Peyer's patch (tissue), 4 donors: ENCODE results near the gene FAM174C. TPM values are rescaled to one million over a fixed set of nuclear protein-coding genes. Genes with fewer than 3 reads are reported as not detected.

Source experiments
- DNase-seq, 3 donors: peaks; one replicate each; pipeline ENCODE4 v3.0.0-alpha.2; 2017 to 2019
- H3K27ac ChIP-seq, 4 donors: fragments of 200-600 bp; sonication (generic); one replicate each; pipeline ENCODE4 v1.5.1; 2016 to 2019
- H3K27me3 ChIP-seq, 2 donors: fragments of 200-600 bp; sonication (generic); one replicate each; pipeline ENCODE4 v1.5.1; 2019
- H3K36me3 ChIP-seq, 3 donors: fragments of 200-600 bp; sonication (generic); one replicate each; pipeline ENCODE4 v1.5.1; 2016 to 2019
- H3K4me1 ChIP-seq, 4 donors: fragments of 200-600 bp; sonication (generic); one replicate each; pipeline ENCODE4 v1.5.1; 2016 to 2019
- H3K4me3 ChIP-seq, 4 donors: fragments of 200-600 bp; sonication (generic); 1 replicate in 3 of 4; 2 replicates in 1 of 4; pipeline ENCODE4 v1.5.1; 2016 to 2019; ENCODE audit warnings: mild to moderate bottlenecking in 1 of 4
- H3K9me3 ChIP-seq, 4 donors: fragments of 200-600 bp; sonication (generic); one replicate each; pipeline ENCODE4 v1.5.1; 2016 to 2019; ENCODE audit warnings: mild to moderate bottlenecking in 1 of 4
- POLR2A ChIP-seq, 2 donors: fragments of 450-650 bp; IDR thresholded peaks; one replicate each; pipeline ENCODE4 v1.5.1; 2017; ENCODE audit warnings: antibody characterized with exemption in 2 of 2, mild to moderate bottlenecking in 2 of 2, moderate library complexity in 2 of 2
- total RNA-seq, 4 donors: library from RNA; depleted of rRNA; stranded (reverse); fragments of >200 nt; gene quantifications; one replicate each; pipeline ENCODE4 v1.1.0, GENCODE V29; 2016
- TF ChIP-seq, protein P1 (sequence below), 6 experiments: fragments of 450-650 bp in 4 of 6; fragments of 200-600 bp in 2 of 6; sonication (generic) in 1 of 6; IDR thresholded peaks; one replicate each; pipeline ENCODE4 v1.5.1; 2017 to 2019; ENCODE audit warnings: antibody characterized with exemption in 6 of 6, mild to moderate bottlenecking in 3 of 6, moderate library complexity in 1 of 6

FAM174C gene
- total RNA-seq, 4 donors from 2014 or later, result 39.6 to 87.7 (median 80.0) TPM

DNA sequence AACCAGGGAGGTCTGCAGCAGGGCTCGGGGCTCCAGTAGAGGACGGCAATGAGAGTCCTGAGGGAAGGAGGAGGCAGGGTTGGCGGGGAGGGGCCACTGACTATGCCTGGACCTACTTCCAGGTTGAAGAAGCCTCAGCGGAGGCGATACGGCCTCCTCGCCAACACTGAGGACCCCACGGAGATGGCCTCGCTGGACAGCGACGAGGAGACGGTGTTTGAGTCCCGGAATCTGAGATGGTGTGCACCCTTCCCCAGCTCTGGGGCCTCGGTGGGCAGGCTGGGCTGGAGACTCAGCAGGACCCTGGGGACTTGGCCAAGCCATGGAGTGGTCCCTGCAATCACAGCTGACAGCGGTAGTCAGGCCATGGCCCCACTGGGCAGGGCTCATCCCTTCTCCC is 1.7 kb downstream of the FAM174C start:
- H3K27ac ChIP-seq, result peak overlapping the region; percentile 95 to 100 (median 98)
- H3K36me3 ChIP-seq, result peaks cover 0 to 41% (median 0%) of the 10 kb centered on the region in 3 donors
- no peak overlapping the region for H3K4me3 ChIP-seq
- H3K9me3 ChIP-seq, result no peaks in the 10 kb centered on the region
- TF ChIP-seq POLR2A (IDR thresholded peaks at IDR 0.05), result no peak
- TF ChIP-seq, protein P1, sequence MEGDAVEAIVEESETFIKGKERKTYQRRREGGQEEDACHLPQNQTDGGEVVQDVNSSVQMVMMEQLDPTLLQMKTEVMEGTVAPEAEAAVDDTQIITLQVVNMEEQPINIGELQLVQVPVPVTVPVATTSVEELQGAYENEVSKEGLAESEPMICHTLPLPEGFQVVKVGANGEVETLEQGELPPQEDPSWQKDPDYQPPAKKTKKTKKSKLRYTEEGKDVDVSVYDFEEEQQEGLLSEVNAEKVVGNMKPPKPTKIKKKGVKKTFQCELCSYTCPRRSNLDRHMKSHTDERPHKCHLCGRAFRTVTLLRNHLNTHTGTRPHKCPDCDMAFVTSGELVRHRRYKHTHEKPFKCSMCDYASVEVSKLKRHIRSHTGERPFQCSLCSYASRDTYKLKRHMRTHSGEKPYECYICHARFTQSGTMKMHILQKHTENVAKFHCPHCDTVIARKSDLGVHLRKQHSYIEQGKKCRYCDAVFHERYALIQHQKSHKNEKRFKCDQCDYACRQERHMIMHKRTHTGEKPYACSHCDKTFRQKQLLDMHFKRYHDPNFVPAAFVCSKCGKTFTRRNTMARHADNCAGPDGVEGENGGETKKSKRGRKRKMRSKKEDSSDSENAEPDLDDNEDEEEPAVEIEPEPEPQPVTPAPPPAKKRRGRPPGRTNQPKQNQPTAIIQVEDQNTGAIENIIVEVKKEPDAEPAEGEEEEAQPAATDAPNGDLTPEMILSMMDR (IDR thresholded peaks at IDR 0.05), result no peak
- no peak for DNase-seq
- H3K27me3 ChIP-seq, result no peaks in the 10 kb centered on the region
- H3K4me1 ChIP-seq, result peaks cover 0 to 49% (median 28%) of the 10 kb centered on the region in 4 donors

DNA sequence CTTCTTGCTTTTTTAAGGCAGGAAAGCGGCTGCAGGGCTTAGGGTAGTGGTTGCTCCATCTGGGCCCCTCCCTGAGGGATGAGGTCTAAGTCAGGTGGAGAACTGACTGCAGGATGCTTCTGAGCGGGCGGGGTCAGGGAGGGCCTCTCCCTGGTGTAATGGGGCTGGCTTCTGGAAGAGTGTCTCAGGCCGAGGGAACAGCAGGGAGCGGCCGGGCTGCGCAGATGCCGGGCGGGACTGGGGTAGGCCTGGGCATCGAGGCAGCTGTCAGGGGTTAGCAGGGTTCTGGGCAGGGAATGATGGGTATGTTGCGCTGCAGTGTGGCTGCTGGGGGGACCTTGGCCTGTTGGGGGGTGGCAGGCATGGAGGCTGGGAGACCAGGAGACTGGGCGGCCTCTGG is 2.7 kb downstream of the FAM174C start:
- Histone ChIP-seq H3K4me3 (no peak overlapping the region), H3K36me3 (peaks cover 0 to 30% (median 0%) of the 10 kb centered on the region in 3 donors), H3K27me3 (no peaks in the 10 kb centered on the region), H3K9me3 (no peaks in the 10 kb centered on the region), H3K4me1 (peaks cover 0 to 44% (median 26%) of the 10 kb centered on the region in 4 donors), H3K27ac (no peak overlapping the region)
- TF ChIP-seq, protein P1 (IDR thresholded peaks at IDR 0.05), result no peak
- TF ChIP-seq POLR2A (IDR thresholded peaks at IDR 0.05), result no peak
- no peak for DNase-seq

DNA sequence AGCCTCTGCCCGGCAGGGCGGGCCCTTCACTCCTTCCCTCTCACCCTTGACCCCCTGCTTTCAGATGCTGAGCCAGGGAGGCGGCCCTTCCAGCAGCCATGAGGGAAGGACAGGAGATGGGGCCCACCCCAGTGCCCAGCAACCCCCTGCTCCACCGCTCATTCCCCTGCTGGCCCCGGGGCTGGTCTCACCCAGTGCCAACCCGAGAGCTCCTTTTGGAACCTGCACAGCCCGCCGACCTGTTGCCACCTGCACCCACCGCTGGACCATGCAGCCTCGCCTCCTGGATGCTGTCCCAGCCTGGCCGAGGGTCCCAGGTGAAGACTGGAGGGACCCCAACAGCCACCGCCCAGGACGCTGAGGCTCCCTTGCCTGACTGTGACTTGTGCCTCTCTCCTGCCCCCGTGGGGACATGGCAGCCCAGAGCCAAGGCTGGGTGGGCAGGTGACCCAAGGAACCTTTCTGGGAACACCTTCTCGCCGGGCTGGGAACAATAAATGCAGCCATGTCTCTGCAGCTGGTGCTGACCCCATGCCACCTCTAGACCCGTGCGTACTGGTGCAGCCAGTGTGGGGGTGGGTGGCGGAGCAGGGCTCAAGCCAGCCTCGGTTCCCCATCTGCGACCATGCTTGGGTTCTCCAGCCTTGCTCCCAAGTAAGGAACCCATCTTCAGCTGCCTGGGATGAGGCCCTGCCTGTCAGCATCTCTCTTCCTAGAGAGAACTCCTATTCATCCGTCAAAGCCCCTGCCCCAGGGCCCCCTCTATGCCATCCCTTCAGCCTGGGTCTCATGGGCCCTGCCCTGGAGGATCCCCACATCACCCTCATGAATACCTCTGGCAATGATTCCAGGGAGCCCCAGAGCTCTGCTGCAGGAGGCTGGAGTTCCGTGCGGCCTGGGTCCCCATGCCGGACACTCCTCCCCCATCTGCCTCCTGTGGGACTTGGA is 3.7 kb downstream of the FAM174C start:
- TF ChIP-seq, protein P1 (IDR thresholded peaks at IDR 0.05), result no peak
- no peak for TF ChIP-seq POLR2A (IDR thresholded peaks at IDR 0.05)

DNA sequence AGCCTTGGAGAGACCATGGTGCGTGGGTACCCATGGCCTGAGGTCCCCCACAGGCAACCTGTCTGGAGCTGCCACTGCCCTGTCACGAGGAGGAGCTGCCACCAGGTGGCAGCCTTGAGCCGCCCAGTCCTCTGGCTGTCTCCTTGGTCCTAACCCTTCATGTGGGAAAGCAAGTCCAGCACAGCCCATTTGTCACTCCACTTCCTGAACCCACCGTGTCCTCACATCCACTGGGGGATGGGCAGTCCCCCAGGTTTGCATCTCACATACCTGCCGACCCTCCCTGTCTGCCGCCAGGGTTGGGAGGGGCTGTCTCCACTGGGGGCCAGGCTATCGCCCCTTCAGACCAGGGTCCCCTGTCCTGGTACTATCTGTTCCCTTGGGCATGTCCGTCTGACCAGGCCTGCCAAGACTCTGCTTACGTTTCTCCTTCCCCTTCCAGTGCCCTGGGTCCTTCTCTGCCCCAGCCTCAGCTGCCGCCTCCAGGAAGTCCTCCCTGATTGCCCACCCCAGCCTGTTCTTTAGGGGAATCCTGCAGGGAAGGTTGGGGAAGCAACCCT is 4.5 kb downstream of the FAM174C start:
- H3K27ac ChIP-seq, result peak overlapping the region in 1 of 4 donors; percentile 3

More for the DNA sequence above, 3.7 kb downstream of the FAM174C start:
- Histone ChIP-seq H3K9me3 (no peaks in the 10 kb centered on the region), H3K4me3 (no peak overlapping the region), H3K27ac (peak overlapping the region in 1 of 4 donors; percentile 3), H3K27me3 (no peaks in the 10 kb centered on the region), H3K36me3 (peaks cover 0 to 21% (median 0%) of the 10 kb centered on the region in 3 donors), H3K4me1 (peaks cover 0 to 42% (median 23%) of the 10 kb centered on the region in 4 donors)
- peak in 1 of 3 donors; percentile 52 for DNase-seq

More for the DNA sequence above, 4.5 kb downstream of the FAM174C start:
- Histone ChIP-seq H3K9me3 (no peaks in the 10 kb centered on the region), H3K4me3 (no peak overlapping the region), H3K4me1 (peaks cover 0 to 38% (median 14%) of the 10 kb centered on the region in 4 donors), H3K27me3 (peaks cover 0 to 3% of the 10 kb centered on the region in 2 donors), H3K36me3 (peaks cover 0 to 13% (median 0%) of the 10 kb centered on the region in 3 donors)
- DNase-seq, result peak; percentile 67 to 92 (median 91)
- no peak for TF ChIP-seq POLR2A (IDR thresholded peaks at IDR 0.05)
- TF ChIP-seq, protein P1 (IDR thresholded peaks at IDR 0.05), result peak; percentile 90 to 96 (median 93)
